HepG2 (cell line): ENCODE measurements around the gene MICALL2. TPM values are rescaled to one million over a fixed set of nuclear protein-coding genes. Genes with fewer than 3 reads are reported as not detected.

ENCODE experiments used
- ATRX ChIP-seq: sonication (generic); formaldehyde crosslinking; IDR thresholded peaks from 2 replicates; pipeline ENCODE4 v1.4.0; 2020; ENCODE audit warnings: missing genetic modification reagents, borderline replicate concordance
- HIC2 ChIP-seq: sonication (generic); formaldehyde crosslinking; IDR thresholded peaks from 2 replicates; pipeline ENCODE4 v1.9.0; 2022; ENCODE audit warnings: low read depth, missing genetic modification reagents
- HINFP ChIP-seq: sonication (generic); formaldehyde crosslinking; IDR thresholded peaks from 2 replicates; pipeline ENCODE4 v1.4.0; 2020; ENCODE audit warnings: low read depth, mild to moderate bottlenecking, missing genetic modification reagents
- KDM1A ChIP-seq: IDR thresholded peaks from 2 replicates; pipeline ENCODE4 v1.6.1; 2016; ENCODE audit warnings: missing compliant biosample characterization
- POGK ChIP-seq: sonication (generic); formaldehyde crosslinking; conservative IDR thresholded peaks from 2 replicates; pipeline ENCODE4 v1.8.0; 2022; ENCODE audit warnings: mild to moderate bottlenecking, moderate library complexity, missing genetic modification reagents
- SRY ChIP-seq: sonication (generic); formaldehyde crosslinking; IDR thresholded peaks from 2 replicates; pipeline ENCODE4 v1.8.0; 2022; ENCODE audit warnings: mild to moderate bottlenecking, missing genetic modification reagents
- TOPORS ChIP-seq: sonication (generic); formaldehyde crosslinking; IDR thresholded peaks from 2 replicates; pipeline ENCODE4 v1.8.0; 2023; ENCODE audit warnings: mild to moderate bottlenecking, missing genetic modification reagents
- ZBTB46 ChIP-seq: sonication (generic); formaldehyde crosslinking; IDR thresholded peaks from 2 replicates; pipeline ENCODE4 v1.4.0; 2020; ENCODE audit warnings: mild to moderate bottlenecking, missing genetic modification reagents, borderline replicate concordance
- ZNF318 ChIP-seq: sonication (generic); formaldehyde crosslinking; IDR thresholded peaks from 2 replicates; pipeline ENCODE4 v1.4.0; 2020; ENCODE audit warnings: mild to moderate bottlenecking, missing genetic modification reagents
- ZNF33B ChIP-seq: sonication (generic); formaldehyde crosslinking; IDR thresholded peaks from 2 replicates; pipeline ENCODE4 v1.5.1; 2020; ENCODE audit warnings: mild to moderate bottlenecking, missing genetic modification reagents
- ZNF350 ChIP-seq: sonication (generic); formaldehyde crosslinking; IDR thresholded peaks from 2 replicates; pipeline ENCODE4 v1.4.0; 2020; ENCODE audit warnings: mild to moderate bottlenecking, low read depth, missing genetic modification reagents, borderline replicate concordance
- ZNF446 ChIP-seq: sonication (generic); formaldehyde crosslinking; IDR thresholded peaks from 2 replicates; pipeline ENCODE4 v1.5.0; 2020; ENCODE audit warnings: mild to moderate bottlenecking, missing genetic modification reagents
- ZNF776 ChIP-seq: sonication (generic); formaldehyde crosslinking; IDR thresholded peaks from 2 replicates; pipeline ENCODE4 v1.4.0; 2020; ENCODE audit warnings: mild to moderate bottlenecking, missing genetic modification reagents
- polyA plus RNA-seq, 8 experiments: library from polyadenylated mRNA; depleted of rRNA in 3 of 8; stranded (reverse) in 7 of 8; unstranded in 1 of 8; fragments of >200 nt; fragmentation: Illumina TruSeq in 4 of 8; extraction: Trizol in 4 of 8; gene quantifications; 2 replicates each; pipeline versions ENCODE4 v1.2.1 to v1.2.3, GENCODE V29; 2011 to 2016; ENCODE audit warnings: low read depth in 4 of 8, missing spikeins in 1 of 8, mixed read lengths in 1 of 8; ENCODE audit not compliant: insufficient read depth in 1 of 8
- total RNA-seq, 5 experiments: library from RNA; depleted of rRNA; stranded (reverse); fragments of >200 nt; fragmentation: Illumina TruSeq; extraction: Trizol; gene quantifications; 2 replicates each; pipeline ENCODE4 v1.2.3, GENCODE V29; 2016; ENCODE audit warnings: low read depth in 1 of 5

Gene MICALL2
- total and polyA plus RNA-seq, 2 of the 13 experiments (the other 11 are each of a cell fraction or from before 2014, with no cell fraction given) = 5.8 to 12.4 TPM

- TF ChIP-seq ZBTB46 (CRISPR knock-in tag) (no peak), ZNF350 (CRISPR knock-in tag) (0 out of 2 replicates have a peak, but pooled peaks have one; percentile 9), TOPORS (CRISPR knock-in tag) (no peak), ATRX (CRISPR knock-in tag) (no peak), HIC2 (CRISPR knock-in tag) (no peak; the same call in 1 of the 2 replicates), POGK (CRISPR knock-in tag) (0 out of 2 replicates have a peak, but pooled peaks have one; percentile 30), HINFP (CRISPR knock-in tag) (no peak), ZNF33B (CRISPR knock-in tag) (no peak), ZNF318 (CRISPR knock-in tag) (no peak), KDM1A (no peak), SRY (CRISPR knock-in tag) (no peak), ZNF776 (CRISPR knock-in tag) (0 out of 2 replicates have a peak, but pooled peaks have one; percentile 31), ZNF446 (CRISPR knock-in tag) (no peak)
These were observed 30.2 kb downstream of the MICALL2 start (continued) for GRCh38 chr7:1428941-1429501.
